ENCODE data around the gene KNCN.

DNA sequence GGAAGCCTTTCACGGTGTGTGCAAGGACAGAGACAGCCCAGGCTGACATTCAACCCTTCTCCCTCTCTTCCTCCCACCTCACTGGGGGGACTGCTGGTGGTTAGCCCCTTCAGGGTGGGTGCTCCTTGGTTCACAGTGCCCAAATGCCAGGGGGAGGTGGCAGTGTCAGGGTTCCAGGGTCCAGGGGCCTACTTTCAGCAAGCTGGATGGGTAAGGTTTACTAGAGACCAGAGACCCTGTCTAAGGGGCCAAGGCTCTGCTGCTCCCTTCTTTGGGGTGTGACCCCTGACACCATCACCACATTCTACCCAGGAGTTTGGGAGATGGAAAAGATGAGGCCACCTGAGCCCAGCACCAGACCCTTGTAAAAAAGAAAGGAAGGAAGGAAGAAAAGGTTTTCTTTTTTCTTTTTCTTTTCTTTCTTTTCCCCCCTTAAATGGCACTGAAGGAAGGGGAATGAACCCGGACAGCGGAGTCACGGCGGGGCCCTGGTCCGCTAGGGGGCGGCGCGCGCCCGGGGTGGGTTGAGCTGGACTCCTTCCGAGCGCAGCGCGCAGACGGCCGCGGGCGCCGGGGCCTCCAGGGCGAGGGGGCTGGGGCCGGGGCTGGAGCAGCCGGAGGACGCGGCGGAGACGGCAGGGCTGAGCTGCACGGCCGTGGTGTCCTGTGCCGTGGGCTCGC lies 18.8 kb downstream of the KNCN start:
- TF ChIP-seq, protein P1, sequence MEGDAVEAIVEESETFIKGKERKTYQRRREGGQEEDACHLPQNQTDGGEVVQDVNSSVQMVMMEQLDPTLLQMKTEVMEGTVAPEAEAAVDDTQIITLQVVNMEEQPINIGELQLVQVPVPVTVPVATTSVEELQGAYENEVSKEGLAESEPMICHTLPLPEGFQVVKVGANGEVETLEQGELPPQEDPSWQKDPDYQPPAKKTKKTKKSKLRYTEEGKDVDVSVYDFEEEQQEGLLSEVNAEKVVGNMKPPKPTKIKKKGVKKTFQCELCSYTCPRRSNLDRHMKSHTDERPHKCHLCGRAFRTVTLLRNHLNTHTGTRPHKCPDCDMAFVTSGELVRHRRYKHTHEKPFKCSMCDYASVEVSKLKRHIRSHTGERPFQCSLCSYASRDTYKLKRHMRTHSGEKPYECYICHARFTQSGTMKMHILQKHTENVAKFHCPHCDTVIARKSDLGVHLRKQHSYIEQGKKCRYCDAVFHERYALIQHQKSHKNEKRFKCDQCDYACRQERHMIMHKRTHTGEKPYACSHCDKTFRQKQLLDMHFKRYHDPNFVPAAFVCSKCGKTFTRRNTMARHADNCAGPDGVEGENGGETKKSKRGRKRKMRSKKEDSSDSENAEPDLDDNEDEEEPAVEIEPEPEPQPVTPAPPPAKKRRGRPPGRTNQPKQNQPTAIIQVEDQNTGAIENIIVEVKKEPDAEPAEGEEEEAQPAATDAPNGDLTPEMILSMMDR (IDR thresholded peaks at IDR 0.05) = peak in 5 of 7 experiments; percentile 24 to 67 (median 56)
- no peak for TF ChIP-seq POLR2AphosphoS5 (IDR thresholded peaks at IDR 0.05)
- no peak for TF ChIP-seq POLR2A (IDR thresholded peaks at IDR 0.05)
- TF ChIP-seq EP300 (IDR thresholded peaks at IDR 0.05) = no peak
